Neural cell (in vitro differentiated cells): ENCODE results near the gene DPYD. TPM values are rescaled to one million over a fixed set of nuclear protein-coding genes. Genes with fewer than 3 reads are reported as not detected.

ENCODE experiments used
- H2AFZ ChIP-seq: fragments of 200-600, 300-800 bp; sonication (generic), shearing (Covaris generic); 2 replicates; pipeline ENCODE4 v1.6.0; 2014; ENCODE audit warnings: low read depth, mild to moderate bottlenecking, antibody characterized with exemption, low read length, moderate library complexity
- H3F3A ChIP-seq: fragments of 200-600 bp; shearing (Covaris generic); 2 replicates; pipeline ENCODE4 v1.6.1; 2016; ENCODE audit warnings: mild to moderate bottlenecking, moderate library complexity, mixed read lengths, antibody characterized with exemption, low read length; ENCODE audit not compliant: insufficient read depth, poor library complexity, severe bottlenecking
- H3K27ac ChIP-seq: fragments of 200-600, 300-800 bp; sonication (generic), shearing (Covaris generic); 2 replicates; pipeline ENCODE4 v1.5.1; 2014; ENCODE audit warnings: mild to moderate bottlenecking, low read length, moderate library complexity
- H3K27me3 ChIP-seq: fragments of 300-800, 200-600 bp; sonication (generic), shearing (Covaris generic); 2 replicates; pipeline ENCODE4 v1.6.0; 2014; ENCODE audit warnings: mild to moderate bottlenecking, low read depth, low read length, moderate library complexity; ENCODE audit not compliant: insufficient read depth
- H3K36me3 ChIP-seq: fragments of 300-800, 200-600 bp; sonication (generic), shearing (Covaris generic); 2 replicates; pipeline ENCODE4 v1.5.1; 2014; ENCODE audit warnings: mild to moderate bottlenecking, antibody characterized with exemption, low read length, moderate library complexity; ENCODE audit not compliant: insufficient read depth
- H3K4me2 ChIP-seq: fragments of 300-800, 200-600 bp; sonication (generic), shearing (Covaris generic); 2 replicates; pipeline ENCODE4 v1.6.0; 2014; ENCODE audit warnings: mild to moderate bottlenecking, low read length
- H3K4me3 ChIP-seq: fragments of 300-800, 200-600 bp; sonication (generic), shearing (Covaris generic); 2 replicates; pipeline ENCODE4 v1.5.1; 2014; ENCODE audit warnings: mild to moderate bottlenecking, low read length, moderate library complexity
- H3K79me2 ChIP-seq: fragments of 200-600 bp; shearing (Covaris generic); replicated peaks from 2 replicates; pipeline ENCODE4 v1.6.0; 2014; ENCODE audit warnings: mild to moderate bottlenecking, low read length, moderate library complexity; ENCODE audit not compliant: insufficient read depth
- H3K9ac ChIP-seq: fragments of 300-800, 200-600 bp; sonication (generic), shearing (Covaris generic); 2 replicates; pipeline ENCODE4 v1.6.1; 2016; ENCODE audit warnings: mild to moderate bottlenecking, low read length, mixed read lengths
- H3K9me2 ChIP-seq: fragments of 200-600 bp; shearing (Covaris generic); 2 replicates; pipeline ENCODE4 v1.6.1; 2016; ENCODE audit warnings: mild to moderate bottlenecking, low read length, mixed read lengths; ENCODE audit not compliant: insufficient read depth
- H3K9me3 ChIP-seq: fragments of 200-600, 300-800 bp; sonication (generic), shearing (Covaris generic); 2 replicates; pipeline ENCODE4 v1.6.1; 2016; ENCODE audit warnings: mild to moderate bottlenecking, mixed run types, low read length, moderate library complexity, mixed read lengths
- H4K20me1 ChIP-seq: fragments of 200-600 bp; shearing (Covaris generic); 2 replicates; pipeline ENCODE4 v1.6.1; 2016; ENCODE audit warnings: mild to moderate bottlenecking, mixed run types; ENCODE audit not compliant: insufficient read depth
- CTCF ChIP-seq: fragments of 450-650 bp; IDR thresholded peaks from 2 replicates; pipeline ENCODE4 v1.5.1; 2014; ENCODE audit warnings: antibody characterized with exemption, mild to moderate bottlenecking, moderate library complexity; ENCODE audit not compliant: poor library complexity, severe bottlenecking
- EP300 ChIP-seq: fragments of 450-650 bp; conservative IDR thresholded peaks from 2 replicates; pipeline ENCODE4 v1.6.1; 2014; ENCODE audit warnings: antibody characterized with exemption, mild to moderate bottlenecking, moderate library complexity; ENCODE audit not compliant: poor library complexity, severe bottlenecking
- MXI1 ChIP-seq: fragments of 450-650 bp; conservative IDR thresholded peaks from 2 replicates; pipeline ENCODE4 v1.6.1; 2014; ENCODE audit warnings: antibody characterized with exemption, mild to moderate bottlenecking; ENCODE audit not compliant: poor library complexity, severe bottlenecking
- RAD21 ChIP-seq: fragments of 450-650 bp; conservative IDR thresholded peaks from 2 replicates; pipeline ENCODE4 v1.6.1; 2014; ENCODE audit warnings: antibody characterized with exemption, mild to moderate bottlenecking, moderate library complexity
- REST ChIP-seq: IDR thresholded peaks from 2 replicates; pipeline ENCODE4 v1.6.1; 2012; ENCODE audit warnings: borderline replicate concordance
- TAF1 ChIP-seq: IDR thresholded peaks from 2 replicates; pipeline ENCODE4 v1.6.1; 2012; ENCODE audit warnings: low read depth
- polyA plus RNA-seq: library from polyadenylated mRNA; depleted of rRNA; stranded (reverse); fragments of >200 nt; gene quantifications from 2 replicates; pipeline ENCODE4 v1.2.3, GENCODE V29; 2014

DPYD gene
- polyA plus RNA-seq, 1 donor from 2014 or later = 6.7 TPM

GRCh38 chr1:97942161-97943123, 21.6 kb upstream of the DPYD start:
- Histone ChIP-seq H3K4me2 (no peak overlapping the region), H3K79me2 (no peaks in the 10 kb centered on the region), H3K9me3 (no peaks in the 10 kb centered on the region), H3F3A (no peaks in the 10 kb centered on the region), H3K9me2 (no peaks in the 10 kb centered on the region), H3K27me3 (no peaks in the 10 kb centered on the region), H3K9ac (no peak overlapping the region), H4K20me1 (no peaks in the 10 kb centered on the region), H2AFZ (no peak overlapping the region), H3K36me3 (no peaks in the 10 kb centered on the region), H3K27ac (no peak overlapping the region), H3K4me3 (no peak overlapping the region)
- TF ChIP-seq MXI1 (no peak), RAD21 (no peak), TAF1 (no peak), CTCF (no peak), EP300 (no peak), REST (no peak)

GRCh38 chr1:97938285-97938642, 17.4 kb upstream of the DPYD start:
- Histone ChIP-seq H3K9ac (no peak overlapping the region), H3K9me3 (no peaks in the 10 kb centered on the region), H3F3A (no peaks in the 10 kb centered on the region), H3K4me3 (no peak overlapping the region), H4K20me1 (no peaks in the 10 kb centered on the region), H3K79me2 (no peaks in the 10 kb centered on the region), H3K4me2 (no peak overlapping the region), H3K27ac (no peak overlapping the region), H3K36me3 (no peaks in the 10 kb centered on the region), H3K27me3 (no peaks in the 10 kb centered on the region), H2AFZ (no peak overlapping the region), H3K9me2 (no peaks in the 10 kb centered on the region)
- TF ChIP-seq CTCF = no peak
- no peak for TF ChIP-seq REST
